NCI-H1048 (cell line): ENCODE measurements around the gene HES3.
"Not testable (repeated sequence)": the region's sequence is repeated elsewhere in the genome, so short reads cannot be mapped to it uniquely, and the experiment has no call there.

Source experiments
- DNase-seq: peaks from one replicate; lab custom pipeline; 2025; lab: John Stamatoyannopoulos, UW

The HES3 gene

DNA sequence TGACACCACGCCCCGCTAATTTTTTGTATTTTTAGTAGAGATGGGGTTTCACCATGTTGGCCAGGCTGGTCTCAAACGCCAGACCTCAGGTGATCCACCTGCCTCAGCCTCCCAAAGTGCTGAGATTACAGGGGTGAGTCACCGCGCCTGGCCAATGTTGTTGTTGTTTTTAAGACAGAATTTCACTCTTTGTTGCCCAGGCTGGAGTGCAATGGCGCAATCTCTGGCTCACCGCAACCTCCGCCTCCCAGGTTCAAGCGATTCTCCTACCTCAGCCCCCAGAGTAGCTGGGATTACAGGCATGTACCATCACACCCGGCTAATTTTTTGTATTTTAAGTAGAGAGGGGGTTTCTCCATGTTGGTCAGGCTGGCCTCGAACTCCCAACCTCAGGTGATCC is 24.3 kb upstream of the HES3 start:
- not testable (repeated sequence) for DNase-seq

DNA sequence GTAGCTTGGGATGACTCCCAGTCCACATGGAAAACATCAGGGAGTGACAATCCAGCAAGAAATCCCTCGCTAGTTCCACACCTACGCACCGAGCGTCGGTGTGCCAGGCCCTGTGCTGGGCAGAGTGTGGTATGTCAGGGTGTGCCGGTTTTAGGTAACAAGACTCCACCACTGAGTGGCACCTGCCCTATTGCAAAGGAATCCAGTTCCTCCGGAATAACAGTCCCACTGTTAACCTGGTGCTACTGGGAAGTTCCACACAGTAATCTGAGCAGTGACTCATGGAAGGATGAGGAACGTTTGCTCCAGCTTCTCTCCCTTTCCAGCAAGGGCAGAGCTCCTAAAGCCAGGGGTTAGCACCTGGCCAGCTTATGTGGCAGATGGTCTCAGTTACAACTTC is 23.7 kb upstream of the HES3 start:
- DNase-seq = no peak

DNA sequence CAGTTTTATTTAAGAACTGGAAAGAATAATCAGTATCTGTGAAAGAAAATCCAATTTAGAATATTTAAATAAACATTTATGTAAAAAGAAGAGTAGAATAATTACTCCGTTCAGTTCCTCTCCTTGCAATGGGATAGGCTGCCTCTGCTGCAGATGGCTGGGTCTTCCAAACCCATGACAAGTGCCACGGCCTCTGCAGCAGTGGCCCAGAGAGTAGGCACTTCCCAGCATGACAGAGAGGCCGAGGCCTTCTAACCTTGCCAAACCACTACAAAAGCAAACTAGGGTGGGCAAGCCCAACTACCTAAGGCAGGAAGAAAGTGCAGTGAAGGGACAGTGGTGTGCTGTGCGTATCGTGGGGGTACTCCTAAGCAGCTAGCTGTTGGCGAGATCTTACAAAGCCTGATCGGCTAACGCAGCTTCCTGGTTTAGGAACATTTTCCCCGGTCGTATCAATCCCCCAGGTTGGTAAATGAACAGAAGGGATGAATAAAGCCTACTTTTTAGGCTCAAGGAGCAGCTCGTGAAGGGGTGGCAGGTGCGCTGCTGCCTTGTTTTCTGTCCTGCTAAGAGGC is 22.7 kb upstream of the HES3 start:
- DNase-seq = no peak

DNA sequence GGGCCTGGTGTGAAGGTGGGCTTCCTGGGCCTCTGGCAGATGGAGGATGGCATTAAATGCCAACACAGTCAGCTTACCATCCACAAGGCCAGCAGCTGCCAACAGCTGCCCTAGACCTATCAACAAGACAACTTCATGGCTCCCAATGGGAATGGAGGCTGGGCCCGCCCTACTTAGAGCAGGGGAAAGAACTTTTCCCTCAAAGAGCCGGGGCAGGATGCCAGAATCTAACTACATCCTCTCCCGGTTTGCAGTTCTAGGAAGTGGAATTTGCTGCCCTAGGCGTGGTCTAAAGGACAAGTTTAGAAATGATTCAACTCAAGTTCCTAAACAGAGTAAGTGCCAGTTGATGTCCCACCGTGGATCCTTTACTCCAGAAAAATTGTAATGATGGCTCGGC is 21.3 kb upstream of the HES3 start:
- DNase-seq = no peak

DNA sequence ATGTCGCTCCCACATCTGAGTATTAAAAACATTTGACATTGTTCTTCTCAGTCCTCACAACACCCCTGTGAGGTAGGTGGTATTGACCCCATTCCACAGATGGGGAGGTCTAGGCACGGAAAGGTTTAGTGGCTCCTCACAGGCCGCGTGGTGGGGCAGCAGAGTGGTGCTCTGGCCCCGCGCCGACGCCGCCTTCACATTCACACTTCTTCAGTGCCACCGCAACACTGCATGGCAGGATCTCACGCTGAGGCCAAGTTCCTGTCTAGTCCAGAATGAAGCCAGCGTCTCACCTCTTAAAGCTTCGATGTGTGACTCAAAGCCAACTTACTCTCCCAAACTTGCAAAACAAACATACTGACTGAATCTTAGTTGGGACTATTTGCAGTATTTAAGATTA is 20.4 kb upstream of the HES3 start:
- DNase-seq = no peak

DNA sequence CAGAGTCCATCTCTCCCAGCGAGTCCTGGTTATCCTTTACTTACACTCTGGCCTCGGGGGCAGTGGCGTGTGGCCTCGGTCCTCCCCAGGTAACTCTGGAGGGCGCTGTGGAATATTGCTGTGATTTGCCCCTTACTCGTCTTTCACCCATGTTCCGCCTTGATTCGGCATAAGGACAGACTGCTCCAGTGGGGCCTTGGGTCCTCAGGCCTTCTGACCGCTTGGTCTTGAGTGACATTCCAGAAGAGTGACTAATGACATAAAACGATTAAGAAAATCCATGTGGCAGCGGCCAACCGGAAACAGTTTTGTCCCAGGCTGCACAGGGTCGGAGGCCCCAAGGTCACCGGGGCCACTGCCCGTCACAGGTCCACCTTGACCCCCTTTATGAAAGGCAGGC is 19.3 kb upstream of the HES3 start:
- no peak for DNase-seq

DNA sequence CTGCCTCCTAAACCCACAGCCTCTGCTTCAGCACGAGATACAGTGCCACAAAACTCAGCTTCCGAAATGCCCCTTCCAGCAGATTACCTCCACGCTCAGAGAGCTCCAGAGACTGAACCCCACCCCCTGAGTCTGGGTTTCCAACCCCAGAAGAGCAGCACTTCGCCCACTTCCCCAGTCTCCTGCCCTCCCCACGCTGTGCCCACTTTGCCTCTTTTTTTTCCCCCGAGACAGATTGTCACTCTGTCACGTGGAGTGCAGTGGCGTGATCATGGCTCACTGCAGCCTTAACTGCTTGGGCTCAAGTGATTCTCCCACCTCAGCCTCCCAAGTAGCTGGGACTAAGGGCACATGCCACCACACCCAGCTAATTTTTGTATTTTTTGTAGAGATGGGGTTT is 18.3 kb upstream of the HES3 start:
- no peak for DNase-seq

DNA sequence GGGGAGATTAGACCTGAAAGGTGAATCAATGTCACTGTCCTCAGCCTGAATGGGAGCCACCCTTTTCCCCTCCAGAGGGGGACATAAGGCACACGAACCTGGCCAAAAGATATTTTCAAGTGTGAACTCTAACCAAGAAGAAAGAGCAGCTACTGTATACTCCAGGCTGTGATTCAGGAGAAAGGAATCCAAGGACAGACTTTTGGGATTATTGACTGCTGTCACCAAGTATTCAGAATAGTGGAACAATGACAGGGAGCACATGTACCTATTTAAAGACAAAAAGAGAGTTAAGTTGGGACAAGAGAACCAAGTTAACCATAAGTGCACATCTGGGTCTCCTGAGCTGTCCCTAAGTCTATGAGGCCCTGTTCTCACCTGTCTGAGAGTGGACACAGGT is 10.6 kb upstream of the HES3 start:
- DNase-seq = no peak

DNA sequence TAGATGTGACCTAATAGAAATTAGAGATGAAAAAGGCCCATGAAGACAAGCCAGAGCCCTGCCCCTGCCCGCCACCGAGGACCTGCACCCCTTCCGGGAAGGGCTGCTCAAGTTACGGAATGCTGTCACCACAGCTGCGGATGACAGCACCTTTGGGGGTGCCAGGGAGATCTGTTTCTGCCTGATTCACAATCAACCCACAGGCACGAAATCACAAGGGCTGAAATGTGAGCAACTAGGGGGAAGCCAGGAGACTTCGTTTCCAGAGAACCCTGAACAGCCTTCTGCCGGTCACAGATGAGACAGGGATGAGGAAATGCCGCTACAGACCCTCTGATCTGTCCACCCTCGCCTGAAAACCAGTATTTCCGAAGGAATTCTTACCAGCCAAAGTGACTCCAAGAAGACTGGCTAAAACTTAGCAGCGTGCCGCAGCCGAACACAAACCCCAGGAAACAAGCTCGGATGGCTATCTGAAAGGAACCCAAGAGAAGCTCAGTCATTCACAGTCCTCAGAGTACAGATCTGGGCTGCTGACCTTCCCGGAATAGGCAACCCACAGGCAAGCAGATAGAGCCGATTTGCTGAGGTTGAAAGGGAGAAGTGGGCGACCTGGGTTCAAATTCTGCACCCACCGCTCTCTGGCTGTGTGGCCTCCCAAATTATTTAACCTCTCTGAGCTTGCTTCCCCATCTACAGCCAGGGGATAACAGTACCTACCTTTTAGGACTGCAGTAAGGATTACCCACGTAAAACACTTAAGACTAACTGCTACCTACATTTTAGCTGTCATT is 9.3 kb upstream of the HES3 start:
- no peak for DNase-seq

DNA sequence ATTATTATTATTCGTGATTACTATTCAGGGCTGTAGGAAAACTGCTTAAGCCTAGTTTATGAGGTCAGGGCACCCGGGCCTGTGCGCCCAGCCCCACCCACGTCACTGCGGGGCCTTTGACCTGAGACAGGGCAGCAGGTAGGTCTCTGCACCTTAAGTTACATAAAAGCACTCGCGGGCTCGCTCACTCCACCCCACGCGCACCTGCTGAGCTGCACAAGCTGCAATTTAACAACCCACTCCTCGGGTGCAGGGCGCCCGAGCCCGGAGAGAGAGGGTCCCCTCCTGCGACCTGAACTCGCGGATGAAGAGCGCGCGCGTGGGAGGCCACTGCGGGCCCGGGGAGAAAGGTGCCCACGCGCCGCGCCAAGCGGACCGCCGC is 8.7 kb upstream of the HES3 start:
- no peak for DNase-seq

DNA sequence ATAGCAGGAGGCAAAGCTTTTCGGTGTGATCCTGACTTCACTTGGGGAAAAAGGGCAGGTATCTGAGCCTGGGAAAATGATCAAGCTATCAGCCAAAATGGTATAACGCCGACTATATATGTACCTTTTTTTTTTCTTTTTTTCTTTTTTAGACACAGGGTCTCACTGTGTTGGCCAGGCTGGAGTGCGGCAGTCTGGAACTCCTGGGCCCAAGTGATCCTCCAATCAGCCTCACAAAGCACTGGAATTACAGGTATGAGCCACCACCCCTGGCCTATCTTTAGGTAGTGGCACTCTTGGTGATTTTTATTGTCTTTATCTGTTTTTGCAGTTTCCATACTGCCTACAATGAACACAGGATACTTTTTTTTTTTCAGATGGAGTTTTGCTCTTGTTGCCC is 6.9 kb upstream of the HES3 start:
- DNase-seq = no peak

DNA sequence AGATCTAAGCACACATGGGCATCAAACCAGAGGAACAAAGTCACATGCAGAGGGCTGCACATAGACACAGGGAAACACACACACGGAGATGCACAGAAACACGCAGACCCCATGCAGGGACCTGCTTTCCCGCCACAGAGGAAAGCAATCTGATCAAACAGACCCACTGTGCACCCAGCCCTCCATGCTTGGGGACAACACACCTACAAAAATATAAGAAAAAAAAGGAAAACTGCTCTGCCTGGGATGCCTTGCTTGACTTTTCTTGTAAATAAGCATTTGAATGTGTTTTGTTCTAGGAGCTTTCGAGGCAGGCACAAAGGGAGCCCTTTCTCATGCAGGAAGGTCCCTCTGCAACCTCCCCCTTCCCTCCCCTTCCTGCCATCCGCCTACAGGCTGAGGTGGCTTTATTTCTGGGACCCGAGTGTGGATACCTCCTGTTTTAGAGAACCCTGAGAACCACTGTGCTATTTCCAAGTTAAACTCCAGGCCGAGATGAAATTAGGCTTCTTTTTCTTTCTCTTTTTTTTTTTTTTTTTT is 4.7 kb upstream of the HES3 start:
- no peak for DNase-seq

DNA sequence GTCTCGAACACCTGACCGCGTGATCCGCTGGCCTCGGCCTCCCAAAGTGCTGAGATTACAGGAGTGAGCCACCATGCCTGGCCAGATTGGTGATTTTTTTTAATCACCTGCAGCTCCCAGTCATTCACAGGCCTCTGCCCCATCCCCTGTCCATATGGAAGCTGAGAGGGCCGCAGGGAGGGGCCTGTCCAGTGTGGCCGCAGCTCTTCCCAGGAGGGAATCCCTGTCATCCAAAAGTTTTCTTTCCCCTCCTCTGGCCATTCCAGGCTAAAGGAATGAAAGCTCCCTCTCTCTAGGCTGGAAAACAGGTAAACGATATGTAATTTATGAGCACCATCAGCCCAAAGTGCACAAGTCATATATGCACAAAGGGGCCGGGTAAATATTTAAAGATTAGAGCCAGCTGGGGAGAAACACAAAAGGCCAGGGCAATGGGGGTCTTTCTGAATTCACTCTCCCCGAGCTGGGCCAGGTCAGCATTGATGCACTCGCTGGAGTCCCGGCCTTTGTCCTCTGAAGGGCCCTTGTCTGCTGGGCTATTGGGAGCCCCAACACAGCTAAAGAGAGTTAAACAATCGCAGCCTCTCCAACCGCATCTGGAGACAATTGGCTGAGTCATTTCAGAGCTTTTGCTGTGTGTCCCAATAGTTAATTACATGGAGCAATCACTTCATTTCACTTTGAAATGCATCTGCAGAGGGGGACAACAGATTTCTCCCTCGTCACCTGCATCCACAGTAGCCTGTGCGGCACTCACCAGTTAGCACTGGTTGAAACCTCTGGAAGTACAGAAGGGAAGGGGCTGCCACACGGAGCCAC is 3.8 kb upstream of the HES3 start:
- no peak for DNase-seq

DNA sequence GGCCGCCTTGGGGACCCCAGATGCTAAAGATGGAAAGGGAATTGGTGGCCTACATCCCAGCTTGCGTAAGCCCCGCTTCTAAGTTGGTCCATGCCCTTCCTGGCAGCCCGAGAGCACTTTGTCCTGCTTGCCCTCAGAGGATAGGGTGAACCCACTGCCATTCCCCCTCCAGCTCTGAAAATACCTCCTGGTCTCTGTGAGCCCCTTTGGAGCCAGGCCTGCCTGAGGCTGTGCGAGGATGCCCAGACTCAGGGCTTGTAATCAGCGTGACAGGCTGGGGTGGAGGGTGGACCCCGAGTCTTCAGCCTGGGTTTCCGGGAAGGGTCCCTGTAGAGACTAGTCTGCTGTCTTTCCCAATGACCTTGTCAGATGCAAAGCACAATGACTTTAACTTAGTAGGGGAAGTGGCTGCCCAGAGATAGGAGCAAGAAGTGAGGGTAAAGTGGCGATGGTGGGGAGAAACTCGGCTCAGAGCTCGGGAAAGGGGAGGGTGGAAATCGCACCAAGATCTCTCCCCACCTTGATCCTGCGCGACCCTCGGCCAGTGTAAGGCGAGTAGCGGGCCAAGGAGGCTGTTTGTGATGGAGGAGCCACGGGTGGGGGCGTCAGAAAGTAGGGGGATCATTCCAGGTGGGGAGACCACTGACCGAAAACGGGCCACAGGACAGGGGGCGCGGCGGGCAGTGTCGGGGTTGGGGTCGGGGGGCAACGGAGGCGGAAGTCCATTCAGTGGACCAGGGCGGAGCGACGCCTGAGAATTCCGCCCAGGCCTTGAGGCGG is 2.7 kb upstream of the HES3 start:
- no peak for DNase-seq

DNA sequence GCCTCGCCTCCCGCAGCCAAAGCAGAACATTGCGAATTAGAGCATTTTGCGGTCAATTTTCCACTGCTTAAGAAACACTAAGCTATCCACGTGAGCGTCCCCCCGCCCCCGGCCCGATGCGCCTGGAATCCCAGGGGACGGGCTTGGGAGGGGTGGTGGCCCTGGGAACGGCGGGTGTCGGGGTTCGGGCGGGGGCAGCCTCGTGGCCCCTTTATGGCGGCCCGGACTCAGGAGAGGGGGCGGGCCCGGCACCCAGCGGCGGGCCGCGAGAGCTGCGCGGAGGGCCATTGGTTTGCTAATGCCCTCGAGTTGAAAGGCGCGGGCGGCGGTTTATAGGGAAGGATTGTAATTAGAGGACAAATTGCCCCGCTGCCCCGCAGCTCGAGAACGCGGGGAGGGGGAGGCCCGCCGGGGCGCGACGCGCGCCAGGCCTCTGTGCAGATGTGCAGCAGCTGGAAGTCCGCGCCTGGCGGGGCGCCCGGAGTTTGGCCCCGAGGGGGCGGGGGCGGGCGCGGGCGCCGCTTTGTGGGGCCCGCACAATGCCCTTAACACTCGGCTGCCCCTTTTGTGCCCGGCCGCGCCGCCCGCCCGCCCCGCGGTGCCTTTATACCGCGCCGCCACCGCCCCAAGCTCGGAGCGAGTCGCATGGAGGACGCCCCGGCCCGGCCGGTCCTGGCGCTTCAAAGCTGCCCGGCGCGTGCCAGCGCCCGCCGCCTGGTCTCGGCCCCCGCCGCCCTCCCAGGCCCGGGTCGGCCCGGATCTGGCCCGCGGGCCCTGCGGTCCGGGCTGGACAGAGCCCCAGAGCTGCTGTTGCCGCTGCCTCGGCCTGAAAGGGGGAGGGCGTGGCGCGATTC is 1.9 kb upstream of the HES3 start:
- no peak for DNase-seq

DNA sequence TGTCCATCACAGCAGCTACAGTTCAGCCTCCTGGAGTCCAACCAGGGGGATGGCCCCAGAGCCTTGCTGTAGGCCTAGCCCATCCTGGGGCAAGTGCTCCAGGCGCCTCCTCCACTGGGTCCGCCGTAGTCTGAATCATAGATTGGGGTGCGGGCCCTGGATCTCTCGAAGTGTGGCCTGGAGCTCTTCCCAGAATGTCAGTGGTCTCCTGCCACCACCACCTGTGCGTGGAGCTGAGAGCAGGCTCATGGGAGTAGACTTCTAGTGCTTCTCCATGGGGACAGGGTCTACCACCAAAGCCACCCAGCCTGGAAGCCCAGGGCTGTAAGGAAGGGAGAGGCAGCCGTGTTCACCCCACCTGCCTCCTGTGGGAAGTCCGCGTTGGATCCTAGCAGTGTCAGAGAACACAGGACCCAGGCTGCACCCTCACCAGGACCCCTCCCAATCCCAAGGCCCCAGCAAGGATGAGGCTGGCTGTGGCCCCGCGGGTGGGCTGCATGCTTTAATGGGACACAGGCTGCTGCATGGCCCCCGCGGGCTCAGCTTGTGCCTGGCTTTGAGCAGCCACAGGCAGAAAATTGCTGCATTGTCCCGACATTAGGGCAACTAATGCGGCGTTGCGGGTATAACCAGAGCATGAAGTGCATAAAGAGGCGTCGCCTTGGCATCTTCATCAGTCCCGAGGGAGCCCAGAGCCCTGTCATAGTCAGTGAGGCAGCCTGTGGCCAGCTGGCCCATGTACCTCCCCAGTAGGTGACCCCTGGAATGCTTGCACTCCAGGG is 735 bp upstream of the HES3 start:
- DNase-seq = no peak

DNA sequence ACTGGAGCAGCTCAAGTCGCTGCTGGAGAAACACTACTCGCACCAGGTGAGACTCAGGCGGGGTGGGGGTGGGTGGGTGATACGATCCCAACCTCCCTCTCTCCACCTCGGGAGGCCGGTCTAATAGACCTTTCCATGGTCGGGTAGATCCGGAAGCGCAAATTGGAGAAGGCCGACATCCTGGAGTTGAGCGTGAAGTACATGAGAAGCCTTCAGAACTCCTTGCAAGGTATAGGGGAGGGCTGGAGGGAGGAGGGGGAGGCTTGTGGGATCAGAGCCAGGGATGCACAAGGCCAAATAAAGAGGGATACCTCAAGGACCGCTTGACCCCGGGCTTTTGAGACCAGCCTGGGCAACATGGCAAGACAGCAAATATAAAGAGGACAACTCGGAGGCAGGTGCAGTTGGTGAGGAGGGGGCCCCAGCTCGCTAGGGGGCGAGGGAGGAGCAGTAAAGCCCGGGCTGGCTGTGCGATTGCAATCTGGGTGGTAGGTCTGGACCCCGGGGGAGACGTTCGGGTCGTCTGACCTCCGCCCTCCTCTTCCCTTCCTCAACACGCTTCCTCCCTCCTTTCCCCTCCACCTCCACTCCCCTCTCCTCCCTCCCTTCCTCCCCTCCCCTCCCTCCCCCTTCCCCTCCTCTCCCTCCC is 546 bp downstream of the HES3 start:
- DNase-seq = no peak

DNA sequence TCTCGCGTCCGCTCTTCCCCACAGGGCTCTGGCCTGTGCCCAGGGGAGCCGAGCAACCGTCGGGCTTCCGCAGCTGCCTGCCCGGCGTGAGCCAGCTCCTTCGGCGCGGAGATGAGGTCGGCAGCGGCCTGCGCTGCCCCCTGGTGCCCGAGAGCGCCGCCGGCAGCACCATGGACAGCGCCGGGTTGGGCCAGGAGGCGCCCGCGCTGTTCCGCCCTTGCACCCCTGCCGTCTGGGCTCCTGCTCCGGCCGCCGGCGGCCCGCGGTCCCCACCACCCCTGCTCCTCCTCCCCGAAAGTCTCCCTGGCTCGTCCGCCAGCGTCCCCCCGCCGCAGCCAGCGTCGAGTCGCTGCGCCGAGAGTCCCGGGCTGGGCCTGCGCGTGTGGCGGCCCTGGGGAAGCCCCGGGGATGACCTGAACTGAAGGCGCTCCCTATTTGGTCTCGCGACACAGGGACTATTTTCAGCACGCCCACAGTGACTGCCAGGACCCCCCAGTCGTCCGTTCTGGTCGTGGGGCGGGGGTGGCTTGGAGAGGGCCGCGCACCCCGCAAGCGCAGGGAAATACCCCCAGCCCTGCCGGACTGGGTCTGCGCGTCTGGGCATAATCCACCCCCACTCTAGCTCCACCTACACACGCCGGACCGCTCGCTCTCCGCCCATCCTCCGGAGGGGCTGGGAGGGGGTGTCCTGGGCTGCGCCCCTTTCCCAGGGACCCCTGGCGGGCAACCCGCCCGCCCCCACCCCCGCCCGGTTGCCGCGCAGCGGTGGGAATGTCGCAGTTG is 1.3 kb downstream of the HES3 start:
- peak; percentile 53 for DNase-seq

DNA sequence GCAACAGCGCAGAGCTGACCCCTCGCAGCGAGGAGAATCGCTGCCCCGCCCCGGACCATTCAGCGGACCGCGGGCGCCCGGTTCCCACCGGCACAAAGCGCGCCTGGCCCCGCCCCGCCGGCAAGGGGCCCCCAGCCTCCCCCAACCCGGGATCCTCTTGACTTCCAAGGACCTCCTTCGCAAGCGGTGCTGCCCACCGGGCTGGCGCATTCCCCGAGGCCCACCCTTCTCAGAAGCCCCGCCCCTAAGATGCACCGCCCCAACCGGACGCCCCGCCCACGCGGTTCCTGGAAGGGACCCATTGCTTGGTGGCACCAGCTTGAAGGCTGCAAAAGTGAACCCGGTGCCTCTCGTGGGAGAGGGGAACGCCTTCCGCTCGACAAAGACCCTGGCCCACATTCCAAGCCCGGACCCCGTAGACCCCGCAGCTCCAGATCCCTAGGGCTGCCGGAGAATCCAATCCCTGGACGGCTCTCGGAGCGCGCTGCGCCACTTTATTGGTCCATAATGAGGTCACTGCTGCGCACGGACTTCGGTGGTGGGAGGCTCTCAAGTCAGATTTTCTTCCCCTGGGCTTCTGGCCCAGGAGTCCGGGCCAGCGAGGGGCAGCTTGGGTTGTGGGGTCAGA is 2.0 kb downstream of the HES3 start:
- no peak for DNase-seq
